CD4-positive, CD25-positive, alpha-beta regulatory T cell (primary cell): ENCODE measurements around the gene SCRN2. TPM values are rescaled to one million over a fixed set of nuclear protein-coding genes. Genes with fewer than 3 reads are reported as not detected.
A peak's percentile ranks its signal among the peaks of the same experiment; 100 is the strongest.

Experiments
- ATAC-seq, 2 donors: fragments of 150-1000 bp; cut with Tn5 transposase; one replicate each; pipeline ENCODE4 v1.10.0; 2021; ENCODE audit warnings: low read depth in 2 of 2, moderate number of reproducible peaks in 2 of 2, moderate library complexity in 1 of 2
- DNase-seq, 3 donors: peaks; one replicate each; pipeline versions ENCODE4 v3.0.0 to v3.0.0-alpha.2; 2012 to 2022; ENCODE audit warnings: mixed read lengths in 1 of 3
- H3K27ac ChIP-seq: one replicate; pipeline ENCODE4 v1.7.0; 2013; ENCODE audit warnings: mild to moderate bottlenecking, low read length; ENCODE audit not compliant: insufficient read depth, poor library complexity, severe bottlenecking
- H3K27me3 ChIP-seq: one replicate; pipeline ENCODE4 v1.7.0; 2013; ENCODE audit warnings: low read length; ENCODE audit not compliant: control insufficient read depth, insufficient read depth
- H3K36me3 ChIP-seq: one replicate; pipeline ENCODE4 v1.7.0; 2013; ENCODE audit warnings: mild to moderate bottlenecking, low read length, moderate library complexity; ENCODE audit not compliant: control insufficient read depth, insufficient read depth
- H3K4me1 ChIP-seq: 2 replicates; pipeline ENCODE4 v1.7.0; 2013; ENCODE audit warnings: mild to moderate bottlenecking, low read length; ENCODE audit not compliant: insufficient read depth, control insufficient read depth, poor library complexity, severe bottlenecking
- H3K4me3 ChIP-seq: one replicate; pipeline ENCODE4 v1.7.0; 2013; ENCODE audit warnings: low read depth, mild to moderate bottlenecking, low read length, moderate library complexity
- H3K9me3 ChIP-seq, 2 experiments: 1 replicate in 1 of 2; 2 replicates in 1 of 2; pipeline ENCODE4 v1.7.0; 2013; ENCODE audit warnings: low read length in 2 of 2, mild to moderate bottlenecking in 1 of 2, moderate library complexity in 1 of 2; ENCODE audit not compliant: control insufficient read depth in 2 of 2
- H3K27ac Mint-ChIP-seq, 3 donors: one replicate each; pipeline ENCODE4 v1.8.0; 2020 to 2022; ENCODE audit warnings: mild to moderate bottlenecking in 3 of 3, mixed read lengths in 3 of 3, moderate library complexity in 2 of 3
- H3K27me3 Mint-ChIP-seq: one replicate; pipeline ENCODE4 v1.8.0; 2022; ENCODE audit warnings: mild to moderate bottlenecking, mixed read lengths
- H3K36me3 Mint-ChIP-seq: one replicate; pipeline ENCODE4 v1.8.0; 2020; ENCODE audit warnings: mixed read lengths
- H3K4me1 Mint-ChIP-seq, 4 donors: one replicate each; pipeline ENCODE4 v1.8.0; 2020 to 2022; ENCODE audit warnings: mixed read lengths in 4 of 4, mild to moderate bottlenecking in 1 of 4
- H3K4me3 Mint-ChIP-seq, 4 donors: one replicate each; pipeline ENCODE4 v1.8.0; 2020 to 2022; ENCODE audit warnings: mild to moderate bottlenecking in 4 of 4, mixed read lengths in 4 of 4, moderate library complexity in 3 of 4
- H3K9me3 Mint-ChIP-seq, 7 donors: one replicate each; pipeline ENCODE4 v1.8.0; 2020 to 2022; ENCODE audit warnings: mixed read lengths in 7 of 7, mild to moderate bottlenecking in 3 of 7, moderate library complexity in 2 of 7
- polyA plus RNA-seq, 4 donors: library from polyadenylated mRNA; unstranded; fragments of 300-500 nt; fragmentation: Illumina TruSeq; gene quantifications; one replicate each; pipeline ENCODE4 v1.2.3, GENCODE V29; 2021
- total RNA-seq: library from RNA; stranded (reverse); gene quantifications from one replicate; pipeline ENCODE4 v1.2.3, GENCODE V29; 2022

SCRN2 gene
- total RNA-seq (24.4 TPM), polyA plus RNA-seq (10 to 100 TPM; 15.9 to 30.9 (median 21.2) TPM)

GRCh38 chr17:47840742-47841487, at the start of gene SCRN2:
Gene SCRN2 (minus strand): TSS chr17:47841273. CDS start chr17:47840843, 430 bp downstream.
- ATAC-seq (peak; percentile 86 to 88), DNase-seq (peak; percentile 74 to 90 (median 80))
- peak within 1 kb of the TSS; percentile 63 for H3K4me3 ChIP-seq
- H3K9me3 ChIP-seq: no peaks in the 10 kb centered on the region
- H3K27ac Mint-ChIP-seq: peak within 1 kb of the TSS; percentile 47 to 86 (median 66)
- H3K4me1 Mint-ChIP-seq: peaks cover 0 to 41% (median 16%) of the 10 kb centered on the region in 4 donors
- H3K36me3 ChIP-seq: peaks cover 6% of the 10 kb centered on the region
- no peaks in the 10 kb centered on the region for H3K9me3 Mint-ChIP-seq
- peaks cover 16% of the 10 kb centered on the region for H3K27me3 ChIP-seq
- peaks cover 21% of the 10 kb centered on the region for H3K4me1 ChIP-seq
- H3K4me3 Mint-ChIP-seq: peak within 1 kb of the TSS; percentile 85 to 97 (median 94)
- H3K27me3 Mint-ChIP-seq: peaks cover 18% of the 10 kb centered on the region
- H3K27ac ChIP-seq: peak within 1 kb of the TSS; percentile 36
- H3K36me3 Mint-ChIP-seq: peaks cover under 1% of the 10 kb centered on the region

- no peaks in the 10 kb centered on the region for H3K27me3 Mint-ChIP-seq
- peaks cover 14% of the 10 kb centered on the region for H3K4me1 ChIP-seq
- H3K27me3 ChIP-seq: no peaks in the 10 kb centered on the region
- H3K27ac ChIP-seq: no peak overlapping the region
- peak overlapping the region in 1 of 3 donors; percentile 43 for H3K27ac Mint-ChIP-seq
- H3K4me3 ChIP-seq: no peak overlapping the region
- peaks cover 6% of the 10 kb centered on the region for H3K36me3 Mint-ChIP-seq
- H3K9me3 ChIP-seq: no peaks in the 10 kb centered on the region
- ATAC-seq (peak; percentile 90 to 91), DNase-seq (peak; percentile 79 to 88 (median 86))
- no peaks in the 10 kb centered on the region for H3K9me3 Mint-ChIP-seq
- no peaks in the 10 kb centered on the region for H3K36me3 ChIP-seq
- H3K4me3 Mint-ChIP-seq: peak overlapping the region in 2 of 4 donors; percentile 75 to 89
- H3K4me1 Mint-ChIP-seq: peaks cover 0 to 39% (median 24%) of the 10 kb centered on the region in 4 donors
Observed at GRCh38 chr17:47889734-47890529, 48.9 kb upstream of the SCRN2 start.

GRCh38 chr17:47888293-47888692, 47.2 kb upstream of the SCRN2 start:
- Histone ChIP-seq H3K36me3 (no peaks in the 10 kb centered on the region), H3K4me1 (peaks cover 25% of the 10 kb centered on the region), H3K4me3 (no peak overlapping the region), H3K9me3 (no peaks in the 10 kb centered on the region), H3K27me3 (no peaks in the 10 kb centered on the region), H3K27ac (no peak overlapping the region)
- H3K4me3 Mint-ChIP-seq: no peak overlapping the region
- peaks cover 6% of the 10 kb centered on the region for H3K36me3 Mint-ChIP-seq
- DNase-seq: no peak
- H3K9me3 Mint-ChIP-seq: no peaks in the 10 kb centered on the region
- H3K27ac Mint-ChIP-seq: no peak overlapping the region
- H3K27me3 Mint-ChIP-seq: peaks cover 3% of the 10 kb centered on the region
- no peak for ATAC-seq
- peaks cover 0 to 35% (median 22%) of the 10 kb centered on the region in 4 donors for H3K4me1 Mint-ChIP-seq

GRCh38 chr17:47884905-47885730, 44.0 kb upstream of the SCRN2 start:
- peak; percentile 29 to 35 for ATAC-seq
- peak overlapping the region; percentile 56 to 80 (median 59) for H3K27ac Mint-ChIP-seq
- H3K4me3 Mint-ChIP-seq: peak overlapping the region in 2 of 4 donors; percentile 46 to 52

GRCh38 chr17:47884427-47884740, 43.3 kb upstream of the SCRN2 start:
- Mint-ChIP-seq H3K4me3 (peak overlapping the region in 1 of 4 donors; percentile 46), H3K36me3 (no peaks in the 10 kb centered on the region), H3K9me3 (peaks cover 0 to 2% (median 0%) of the 10 kb centered on the region in 7 donors), H3K4me1 (peaks cover 0 to 38% (median 18%) of the 10 kb centered on the region in 4 donors), H3K27me3 (peaks cover 10% of the 10 kb centered on the region), H3K27ac (no peak overlapping the region)
- Histone ChIP-seq H3K4me1 (peaks cover 32% of the 10 kb centered on the region), H3K27me3 (no peaks in the 10 kb centered on the region), H3K36me3 (no peaks in the 10 kb centered on the region), H3K27ac (no peak overlapping the region), H3K4me3 (no peak overlapping the region), H3K9me3 (no peaks in the 10 kb centered on the region)
- ATAC-seq: no peak
- no peak for DNase-seq

More at GRCh38 chr17:47884905-47885730, 44.0 kb upstream of the SCRN2 start:
- DNase-seq: peak in 2 of 3 donors; percentile 29 to 69
- H3K4me1 ChIP-seq: peaks cover 32% of the 10 kb centered on the region
- Mint-ChIP-seq H3K27me3 (peaks cover 10% of the 10 kb centered on the region), H3K4me1 (peaks cover 0 to 43% (median 22%) of the 10 kb centered on the region in 4 donors), H3K9me3 (peaks cover 0 to 2% (median 0%) of the 10 kb centered on the region in 7 donors), H3K36me3 (no peaks in the 10 kb centered on the region)
- no peak overlapping the region for H3K27ac ChIP-seq
- no peak overlapping the region for H3K4me3 ChIP-seq
- no peaks in the 10 kb centered on the region for H3K27me3 ChIP-seq
- no peaks in the 10 kb centered on the region for H3K9me3 ChIP-seq
- no peaks in the 10 kb centered on the region for H3K36me3 ChIP-seq

GRCh38 chr17:47883589-47884426, 42.7 kb upstream of the SCRN2 start:
- no peaks in the 10 kb centered on the region for H3K27me3 ChIP-seq
- H3K9me3 Mint-ChIP-seq: peaks cover 0 to 2% (median 0%) of the 10 kb centered on the region in 7 donors
- H3K9me3 ChIP-seq: no peaks in the 10 kb centered on the region
- H3K36me3 ChIP-seq: no peaks in the 10 kb centered on the region
- no peak for ATAC-seq
- peak overlapping the region in 2 of 4 donors; percentile 2 to 61 for H3K4me3 Mint-ChIP-seq
- no peak for DNase-seq
- no peak overlapping the region for H3K4me3 ChIP-seq
- H3K27ac ChIP-seq: no peak overlapping the region
- peaks cover 0 to 42% (median 17%) of the 10 kb centered on the region in 4 donors for H3K4me1 Mint-ChIP-seq
- H3K36me3 Mint-ChIP-seq: no peaks in the 10 kb centered on the region
- H3K27ac Mint-ChIP-seq: peak overlapping the region in 1 of 3 donors; percentile 88
- H3K4me1 ChIP-seq: peaks cover 32% of the 10 kb centered on the region
- H3K27me3 Mint-ChIP-seq: peaks cover 10% of the 10 kb centered on the region
